H9 (cell line): ENCODE data around the gene POLN. TPM values are rescaled to one million over a fixed set of nuclear protein-coding genes. Genes with fewer than 3 reads are reported as not detected.

ENCODE experiments used
- DNase-seq: peaks from one replicate; pipeline ENCODE4 v3.0.0-alpha.2; 2017
- H2AFZ ChIP-seq: one replicate; pipeline ENCODE4 v1.6.1; 2013; ENCODE audit warnings: mild to moderate bottlenecking, low read length, control low read depth, moderate library complexity
- H2AK5ac ChIP-seq: 2 replicates; pipeline ENCODE4 v1.6.1; 2013; ENCODE audit warnings: low read length, control low read depth, mixed read lengths; ENCODE audit not compliant: insufficient read length
- H2BK120ac ChIP-seq: one replicate; pipeline ENCODE4 v1.6.1; 2013; ENCODE audit warnings: low read depth, mild to moderate bottlenecking, low read length, control low read depth, inconsistent platforms; ENCODE audit not compliant: poor library complexity, severe bottlenecking
- H2BK12ac ChIP-seq: 2 replicates; pipeline ENCODE4 v1.6.1; 2013; ENCODE audit warnings: low read length, control low read depth, mixed read lengths, low read depth; ENCODE audit not compliant: insufficient read length
- H2BK15ac ChIP-seq: 2 replicates; pipeline ENCODE4 v1.6.1; 2013; ENCODE audit warnings: low read depth, low read length, control low read depth
- H2BK20ac ChIP-seq: one replicate; pipeline ENCODE4 v1.6.1; 2013; ENCODE audit warnings: low read depth, mild to moderate bottlenecking, low read length, control low read depth, inconsistent platforms; ENCODE audit not compliant: poor library complexity, severe bottlenecking
- H2BK5ac ChIP-seq: 2 replicates; pipeline ENCODE4 v1.6.1; 2013; ENCODE audit warnings: low read length, control low read depth, mixed read lengths; ENCODE audit not compliant: insufficient read length
- H3K14ac ChIP-seq: 2 replicates; pipeline ENCODE4 v1.6.1; 2013; ENCODE audit warnings: low read length, control low read depth; ENCODE audit not compliant: insufficient read depth
- H3K18ac ChIP-seq: 2 replicates; pipeline ENCODE4 v1.6.1; 2013; ENCODE audit warnings: low read depth, mild to moderate bottlenecking, mixed read lengths, low read length, control low read depth; ENCODE audit not compliant: insufficient read length
- H3K23ac ChIP-seq: 2 replicates; pipeline ENCODE4 v1.6.1; 2013; ENCODE audit warnings: low read length, control low read depth, mixed read lengths, low read depth; ENCODE audit not compliant: insufficient read length
- H3K23me2 ChIP-seq: 2 replicates; pipeline ENCODE4 v1.6.1; 2013; ENCODE audit warnings: low read depth, mild to moderate bottlenecking, mixed read lengths, low read length, control low read depth; ENCODE audit not compliant: insufficient read length, poor library complexity, severe bottlenecking
- H3K27ac ChIP-seq: 2 replicates; pipeline ENCODE4 v1.5.1; 2013; ENCODE audit warnings: low read length, control low read depth, mixed read lengths, low read depth; ENCODE audit not compliant: insufficient read length
- H3K27me3 ChIP-seq: 2 replicates; pipeline ENCODE4 v1.6.1; 2013; ENCODE audit warnings: low read length, control low read depth, inconsistent platforms; ENCODE audit not compliant: insufficient read depth
- H3K4ac ChIP-seq: 2 replicates; pipeline ENCODE4 v1.6.1; 2013; ENCODE audit warnings: low read depth, mild to moderate bottlenecking, control low read depth, inconsistent platforms, low read length, moderate library complexity
- H3K4me1 ChIP-seq: 2 replicates; pipeline ENCODE4 v1.6.1; 2013; ENCODE audit warnings: low read length, control low read depth, inconsistent platforms; ENCODE audit not compliant: insufficient read depth
- H3K4me2 ChIP-seq: 2 replicates; pipeline ENCODE4 v1.6.1; 2013; ENCODE audit warnings: low read length, control low read depth, mixed read lengths; ENCODE audit not compliant: insufficient read length, insufficient read depth
- H3K56ac ChIP-seq: 2 replicates; pipeline ENCODE4 v1.6.1; 2013; ENCODE audit warnings: low read depth, mild to moderate bottlenecking, mixed read lengths, low read length, control low read depth; ENCODE audit not compliant: insufficient read length
- H3K79me1 ChIP-seq: 2 replicates; pipeline ENCODE4 v1.6.1; 2013; ENCODE audit warnings: low read depth, mild to moderate bottlenecking, moderate library complexity, low read length, control low read depth, inconsistent platforms; ENCODE audit not compliant: insufficient read depth, poor library complexity, severe bottlenecking
- H3K79me2 ChIP-seq: 2 replicates; pipeline ENCODE4 v1.6.1; 2013; ENCODE audit warnings: low read length, control low read depth, inconsistent platforms; ENCODE audit not compliant: insufficient read depth
- H3K9ac ChIP-seq: 2 replicates; pipeline ENCODE4 v1.6.1; 2013; ENCODE audit warnings: low read length, control low read depth, mixed read lengths; ENCODE audit not compliant: insufficient read length; ENCODE audit errors: extremely low read depth
- H3K9me3 ChIP-seq: one replicate; pipeline ENCODE4 v1.6.1; 2013; ENCODE audit warnings: low read depth, low read length, inconsistent platforms; ENCODE audit not compliant: control insufficient read depth
- H3T11ph ChIP-seq: one replicate; pipeline ENCODE4 v1.6.1; 2013; ENCODE audit warnings: mild to moderate bottlenecking, low read length, control low read depth, inconsistent platforms
- H4K20me1 ChIP-seq: one replicate; pipeline ENCODE4 v1.6.1; 2013; ENCODE audit not compliant: control insufficient read depth, insufficient read length, insufficient read depth
- H4K5ac ChIP-seq: 2 replicates; pipeline ENCODE4 v1.6.1; 2013; ENCODE audit warnings: low read depth, mild to moderate bottlenecking, mixed read lengths, low read length, control low read depth; ENCODE audit not compliant: insufficient read length
- H4K8ac ChIP-seq: replicated peaks from 2 replicates; pipeline ENCODE4 v1.6.1; 2013; ENCODE audit warnings: low read length, control low read depth, mixed read lengths, low read depth; ENCODE audit not compliant: insufficient read length
- H4K91ac ChIP-seq: 2 replicates; pipeline ENCODE4 v1.6.1; 2013; ENCODE audit warnings: low read depth, mild to moderate bottlenecking, moderate library complexity, mixed read lengths, low read length, control low read depth; ENCODE audit not compliant: insufficient read length
- H3K27ac Mint-ChIP-seq, 3 experiments: 2 replicates in 2 of 3; 3 replicates in 1 of 3; pipeline ENCODE4 v1.8.0; 2020 to 2021; ENCODE audit warnings: mixed read lengths in 3 of 3, mild to moderate bottlenecking in 1 of 3, moderate library complexity in 1 of 3
- H3K27me3 Mint-ChIP-seq: 2 replicates; pipeline ENCODE4 v1.8.0; 2021; ENCODE audit warnings: low read depth, mild to moderate bottlenecking, moderate library complexity, mixed read lengths
- H3K36me3 Mint-ChIP-seq, 3 experiments: 2 replicates in 2 of 3; 3 replicates in 1 of 3; pipeline ENCODE4 v1.8.0; 2020 to 2021; ENCODE audit warnings: low read depth in 3 of 3, mixed read lengths in 3 of 3; ENCODE audit not compliant: insufficient read depth in 1 of 3
- H3K4me1 Mint-ChIP-seq, 2 experiments: 2 replicates each; pipeline ENCODE4 v1.8.0; 2020; ENCODE audit warnings: mixed read lengths in 2 of 2
- H3K4me3 Mint-ChIP-seq, 2 experiments: 2 replicates in 1 of 2; 3 replicates in 1 of 2; pipeline ENCODE4 v1.8.0; 2020 to 2021; ENCODE audit warnings: mild to moderate bottlenecking in 2 of 2, mixed read lengths in 2 of 2, moderate library complexity in 1 of 2
- H3K9me3 Mint-ChIP-seq, 2 experiments: 2 replicates in 1 of 2; 3 replicates in 1 of 2; pipeline ENCODE4 v1.8.0; 2020; ENCODE audit warnings: mild to moderate bottlenecking in 2 of 2, mixed read lengths in 2 of 2, moderate library complexity in 1 of 2
- CTCF ChIP-seq: fragments of 200-600 bp; sonication (generic); conservative IDR thresholded peaks from 3 replicates; pipeline ENCODE4 v1.8.0; 2021; ENCODE audit warnings: antibody characterized with exemption, mild to moderate bottlenecking
- WGBS: extraction: QIAGEN DNeasy Blood & Tissue Kit; methylation state at CpG from one replicate; pipeline ENCODE4 v1.1.7; 2013; ENCODE audit warnings: missing lambda C conversion rate, low lambda C conversion rate, mixed read lengths; ENCODE audit not compliant: insufficient read length; ENCODE audit errors: extremely low coverage; 5-methylcytosine and 5-hydroxymethylcytosine counted together
- total RNA-seq: library from RNA; stranded (reverse); gene quantifications from 2 replicates; pipeline ENCODE4 v1.2.1, GENCODE V29; 2021

The POLN gene
- total RNA-seq, 1 experiment from 2014 or later, result 0.74 TPM

- Histone ChIP-seq H2AFZ (no peak overlapping the region), H4K20me1 (no peaks in the 10 kb centered on the region), H2BK120ac (no peak overlapping the region), H3K79me1 (no peaks in the 10 kb centered on the region), H3K18ac (no peak overlapping the region), H3K9ac (no peak overlapping the region), H2BK20ac (no peak overlapping the region), H3K27ac (no peak overlapping the region), H4K8ac (no peak overlapping the region), H3K23ac (no peak overlapping the region), H3K56ac (no peak overlapping the region), H2BK15ac (no peak overlapping the region), H4K91ac (no peak overlapping the region), H4K5ac (no peak overlapping the region), H2AK5ac (no peak overlapping the region), H3K79me2 (no peaks in the 10 kb centered on the region), H2BK12ac (no peak overlapping the region), H3K27me3 (no peaks in the 10 kb centered on the region), H3K4me1 (no peaks in the 10 kb centered on the region), H3K23me2 (no peaks in the 10 kb centered on the region), H3K14ac (no peak overlapping the region), H3K4me2 (no peak overlapping the region), H3K4ac (no peak overlapping the region), H3T11ph (no peak overlapping the region), H2BK5ac (no peak overlapping the region), H3K9me3 (no peaks in the 10 kb centered on the region)
- no peak for TF ChIP-seq CTCF
- peaks cover 2% of the 10 kb centered on the region; the same call in 1 of the 2 replicates for H3K27me3 Mint-ChIP-seq
- no peak for DNase-seq
- H3K27ac Mint-ChIP-seq, result peak overlapping the region in 1 of 3 experiments; percentile 76; a peak in 1 of 7 replicates
- H3K9me3 Mint-ChIP-seq, result 0 out of 5 replicates have a peak, but pooled peaks cover 0 to 4% of the 10 kb centered on the region in 2 experiments
- H3K4me3 Mint-ChIP-seq, result no peak overlapping the region
- WGBS, result no CpG with 5 or more reads among the region's 5 CpGs
- H3K4me1 Mint-ChIP-seq, result no peaks in the 10 kb centered on the region
- no peaks in the 10 kb centered on the region; a peak in 3 of 7 replicates for H3K36me3 Mint-ChIP-seq
Observed at GRCh38 chr4:2166253-2166652, 75.7 kb downstream of the POLN start.
